Activated CD4-positive, alpha-beta memory T cell treated with anti-CD3 and anti-CD28 coated beads for 36 hours (primary cell): Measurements from ENCODE around the gene CORO1C. TPM values are rescaled to one million over a fixed set of nuclear protein-coding genes. Genes with fewer than 3 reads are reported as not detected.

Experiments used
- CTCF ChIA-PET: fragments of 350-600 bp; sonication (Branson Sonifier 250); formaldehyde crosslinking; loops from one replicate; lab custom pipeline; 2021; ENCODE audit warnings: antibody characterized with exemption, inconsistent platforms; lab: Charles Lee
- POLR2A ChIA-PET: fragments of 350-600 bp; sonication (Branson Sonifier 250); formaldehyde crosslinking; loops from one replicate; lab custom pipeline; 2021; ENCODE audit warnings: antibody characterized with exemption; lab: Charles Lee
- DNase-seq: peaks from one replicate; pipeline ENCODE4 v3.0.0-alpha.2; 2020
- H3K27ac Mint-ChIP-seq: one replicate; pipeline ENCODE4 v1.8.0; 2021; ENCODE audit warnings: mixed read lengths
- H3K27me3 Mint-ChIP-seq: one replicate; pipeline ENCODE4 v1.8.0; 2021; ENCODE audit warnings: mixed read lengths
- H3K36me3 Mint-ChIP-seq: one replicate; pipeline ENCODE4 v1.8.0; 2021; ENCODE audit warnings: mixed read lengths
- H3K4me1 Mint-ChIP-seq: one replicate; pipeline ENCODE4 v1.8.0; 2021; ENCODE audit warnings: low read depth, mixed read lengths
- H3K4me3 Mint-ChIP-seq: one replicate; pipeline ENCODE4 v1.8.0; 2021; ENCODE audit warnings: mild to moderate bottlenecking, mixed read lengths
- H3K9me3 Mint-ChIP-seq: one replicate; pipeline ENCODE4 v1.8.0; 2021; ENCODE audit warnings: mixed read lengths
- intact Hi-C: fragments of 100-400 bp; cut with micrococcal nuclease; formaldehyde crosslinking; loops from one replicate; pipeline ENCODE4 v1.15.1; 2023
- total RNA-seq, 2 experiments: library from RNA; stranded (reverse); gene quantifications; one replicate each; pipeline ENCODE4 v1.2.3, GENCODE V29; 2021

CORO1C gene
- total RNA-seq, 2 experiments from 2014 or later: 62.1 to 70.9 TPM

DNA sequence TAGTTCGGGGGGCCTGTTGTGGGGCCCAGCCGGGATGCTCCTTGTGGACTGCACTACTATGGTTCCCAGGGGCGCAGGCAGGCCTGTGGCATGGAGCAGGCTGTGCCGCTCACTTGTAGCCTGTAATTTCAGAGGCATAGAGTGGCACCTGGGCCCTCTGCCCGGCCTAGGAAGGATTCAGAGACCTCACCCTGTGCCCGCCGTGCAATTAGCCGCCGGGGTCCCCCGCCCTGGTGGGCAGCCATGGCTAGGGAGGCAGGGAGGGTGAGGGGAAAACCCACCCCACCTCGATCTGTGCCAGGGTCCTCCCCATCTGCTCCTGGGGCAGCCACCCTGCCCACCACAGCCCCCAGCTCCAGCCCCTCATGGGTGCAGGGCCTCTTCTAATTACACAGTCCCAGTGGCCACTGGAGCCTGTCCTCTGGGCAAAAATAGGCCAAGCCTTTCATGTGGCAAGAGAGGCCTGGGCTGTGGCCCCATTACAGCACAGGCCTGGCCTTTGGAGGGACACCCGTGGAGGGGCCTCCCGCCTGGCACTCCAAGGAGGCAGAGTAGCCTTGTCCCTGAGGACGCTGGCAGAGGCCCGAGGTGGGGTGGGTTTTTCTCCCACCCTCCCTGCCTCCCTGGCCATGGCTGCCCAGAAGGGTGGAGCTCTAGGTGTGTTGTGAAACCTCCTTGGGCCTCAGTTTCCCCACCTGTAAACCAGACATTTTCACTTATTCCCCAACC is 128.2 kb downstream of the CORO1C start:
- no peak for DNase-seq
- Mint-ChIP-seq H3K27me3 (peaks cover 3% of the 10 kb centered on the region), H3K9me3 (no peaks in the 10 kb centered on the region), H3K4me3 (no peak overlapping the region), H3K36me3 (no peaks in the 10 kb centered on the region), H3K4me1 (no peaks in the 10 kb centered on the region), H3K27ac (no peak overlapping the region)
- intact Hi-C loops: no loop called here
- CTCF ChIA-PET: interaction anchor here (0.5 to 1.8 kb wide), 2 partner anchors 14 to 1175 kb away, joined by 3 to 7 read pairs; no protein-coding TSS in a partner anchor
- POLR2A ChIA-PET: interaction anchor here (0.6 kb wide), 1 partner anchor 18 kb away, joined by 4 read pairs; no protein-coding TSS in a partner anchor

DNA sequence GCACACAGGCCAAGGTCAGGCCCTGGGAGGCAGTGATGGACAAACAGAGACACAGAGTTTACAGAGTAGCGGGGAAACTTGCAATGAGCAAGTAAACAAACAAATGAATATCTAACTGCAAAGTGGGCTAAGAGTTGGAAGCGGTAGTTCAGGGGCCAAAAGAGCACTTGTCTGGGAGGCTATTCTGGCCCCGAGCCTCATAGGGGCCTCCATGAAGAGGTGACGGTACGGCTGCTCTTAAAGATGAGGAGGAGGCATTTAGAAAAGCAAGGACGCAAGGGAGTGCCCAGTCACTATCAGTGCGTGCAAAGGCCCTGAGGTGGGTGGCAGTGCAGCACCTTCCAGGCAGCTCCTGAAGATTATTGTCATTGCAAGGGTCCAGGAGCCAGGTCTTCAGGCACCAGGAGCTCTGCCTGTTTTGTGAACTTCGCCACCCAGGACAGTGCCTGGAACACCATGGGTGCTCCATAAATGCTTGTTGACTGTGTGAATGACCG is 129.1 kb downstream of the CORO1C start:
- CTCF ChIA-PET: interaction anchor here (0.5 kb wide), 1 partner anchor 1176 kb away, joined by 3 read pairs; no protein-coding TSS in a partner anchor

DNA sequence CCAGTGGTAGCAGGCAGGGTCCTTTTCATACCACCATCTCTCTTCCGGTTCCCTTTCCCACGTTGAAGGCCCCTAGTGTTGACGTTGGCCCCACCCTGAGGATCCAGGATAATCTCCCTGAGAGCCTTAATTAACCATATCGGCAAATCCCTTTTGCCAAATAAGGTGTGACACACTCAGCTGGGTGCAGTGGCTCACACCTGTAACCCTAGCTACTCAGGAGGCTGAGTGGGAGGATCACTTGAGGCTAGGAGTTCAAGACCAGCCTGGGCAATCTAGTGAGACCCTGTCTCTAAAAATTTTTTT is 130.7 kb downstream of the CORO1C start:
- DNase-seq: no peak
- POLR2A ChIA-PET: interaction anchor here (0.6 to 0.7 kb wide), 2 partner anchors 19 to 359 kb away, joined by 3 read pairs; no protein-coding TSS in a partner anchor
- H3K27me3 Mint-ChIP-seq: peaks cover 3% of the 10 kb centered on the region
- intact Hi-C loops: no loop called here
- no peaks in the 10 kb centered on the region for H3K4me1 Mint-ChIP-seq
- no peak overlapping the region for H3K4me3 Mint-ChIP-seq
- CTCF ChIA-PET: interaction anchor here (0.9 to 1.7 kb wide), 2 partner anchors 17 to 37 kb away, joined by 3 to 11 read pairs; no protein-coding TSS in a partner anchor
- no peaks in the 10 kb centered on the region for H3K9me3 Mint-ChIP-seq
- no peak overlapping the region for H3K27ac Mint-ChIP-seq
- H3K36me3 Mint-ChIP-seq: no peaks in the 10 kb centered on the region

More for the DNA sequence above, 129.1 kb downstream of the CORO1C start:
- Mint-ChIP-seq H3K27me3 (peaks cover 3% of the 10 kb centered on the region), H3K4me3 (no peak overlapping the region), H3K4me1 (no peaks in the 10 kb centered on the region), H3K9me3 (no peaks in the 10 kb centered on the region), H3K36me3 (no peaks in the 10 kb centered on the region), H3K27ac (no peak overlapping the region)
- intact Hi-C loops: no loop called here
- POLR2A ChIA-PET: no interaction called here
- no peak for DNase-seq

DNA sequence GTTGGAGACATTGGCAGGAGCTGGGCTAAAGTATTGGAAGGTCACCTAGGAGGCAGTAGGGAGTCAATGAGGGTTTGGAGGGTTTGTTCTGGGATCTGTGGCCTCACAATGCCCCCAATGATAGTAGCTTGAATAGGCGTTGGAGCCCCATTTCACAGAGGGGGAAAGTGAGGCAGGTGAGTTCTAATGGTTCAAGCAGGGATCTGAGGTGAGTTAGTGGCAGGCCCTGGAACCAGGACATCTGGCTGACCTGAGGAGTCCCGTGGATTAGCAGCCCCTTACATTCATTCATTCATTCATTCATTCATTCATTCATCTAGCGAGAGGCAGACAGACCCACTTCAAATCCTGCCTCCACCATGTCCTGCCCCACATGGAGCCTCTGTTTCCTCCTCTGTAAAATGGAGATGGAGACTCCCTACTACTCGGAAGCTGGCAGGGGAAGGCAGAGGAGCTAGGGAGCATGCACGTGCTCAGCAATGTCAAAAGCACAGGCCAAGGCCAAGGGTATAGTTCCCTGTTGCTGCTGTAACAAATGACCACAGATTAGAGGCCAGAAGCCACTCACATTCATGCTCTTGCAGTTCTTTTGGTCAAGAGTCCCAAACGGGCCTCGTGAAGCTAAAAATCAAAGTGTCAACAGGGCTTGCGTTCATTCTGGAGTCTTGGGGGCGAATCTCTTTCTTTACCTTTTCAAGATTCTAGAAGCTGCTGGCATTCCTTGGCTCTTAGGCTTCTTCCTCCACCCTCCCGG is 131.2 kb downstream of the CORO1C start:
- DNase-seq: no peak
- CTCF ChIA-PET: interaction anchor here (0.6 to 1.7 kb wide), 3 partner anchors 18 to 36 kb away, joined by 3 to 11 read pairs (median 4); no protein-coding TSS in a partner anchor
- Mint-ChIP-seq H3K36me3 (no peaks in the 10 kb centered on the region), H3K27ac (no peak overlapping the region), H3K9me3 (no peaks in the 10 kb centered on the region), H3K27me3 (no peaks in the 10 kb centered on the region), H3K4me3 (no peak overlapping the region), H3K4me1 (no peaks in the 10 kb centered on the region)
- POLR2A ChIA-PET: interaction anchor here (0.7 kb wide), 1 partner anchor 20 kb away, joined by 3 read pairs; no protein-coding TSS in a partner anchor
- intact Hi-C loops: no loop called here

DNA sequence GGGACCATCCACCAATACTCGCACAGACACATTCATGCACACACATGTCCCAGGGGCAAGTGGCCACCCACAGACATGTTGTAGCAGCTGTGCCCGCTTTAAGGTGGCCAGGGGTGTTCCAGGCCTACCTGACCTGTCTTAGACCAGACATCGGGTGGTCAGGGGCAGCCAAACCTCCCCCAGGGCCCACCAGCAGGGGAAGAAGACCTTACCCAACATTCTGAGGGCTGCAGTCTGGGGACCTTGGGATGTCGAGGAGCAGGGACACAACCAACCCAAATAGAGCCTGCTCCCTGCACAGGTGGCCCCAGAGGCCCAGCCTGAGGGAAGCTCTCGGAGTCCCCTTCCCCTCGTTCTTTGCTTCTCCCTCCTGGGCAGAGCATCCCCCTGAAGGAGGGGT is 131.8 kb downstream of the CORO1C start:
- ChIA-PET CTCF (interaction anchor here (1.7 kb wide), 1 partner anchor 18 kb away, joined by 11 read pairs; no protein-coding TSS in a partner anchor), POLR2A (no interaction called here)
- H3K9me3 Mint-ChIP-seq: no peaks in the 10 kb centered on the region
- H3K27me3 Mint-ChIP-seq: no peaks in the 10 kb centered on the region
- H3K27ac Mint-ChIP-seq: no peak overlapping the region
- DNase-seq: no peak
- intact Hi-C loops: no loop called here
- H3K4me1 Mint-ChIP-seq: no peaks in the 10 kb centered on the region
- no peak overlapping the region for H3K4me3 Mint-ChIP-seq
- H3K36me3 Mint-ChIP-seq: no peaks in the 10 kb centered on the region

GRCh38 chr12:108598553-108599250 is 132.6 kb downstream of the CORO1C start:
- H3K4me3 Mint-ChIP-seq: no peak overlapping the region
- POLR2A ChIA-PET: no interaction called here
- no peaks in the 10 kb centered on the region for H3K36me3 Mint-ChIP-seq
- H3K9me3 Mint-ChIP-seq: no peaks in the 10 kb centered on the region
- no peaks in the 10 kb centered on the region for H3K27me3 Mint-ChIP-seq
- CTCF ChIA-PET: interaction anchor here (1.0 kb wide), 1 partner anchor 19 kb away, joined by 3 read pairs; no protein-coding TSS in a partner anchor
- H3K4me1 Mint-ChIP-seq: no peaks in the 10 kb centered on the region
- intact Hi-C loops: no loop called here
- no peak for DNase-seq
- no peak overlapping the region for H3K27ac Mint-ChIP-seq

- H3K36me3 Mint-ChIP-seq: no peaks in the 10 kb centered on the region
- intact Hi-C loops: no loop called here
- no peaks in the 10 kb centered on the region for H3K4me1 Mint-ChIP-seq
- no peak within 1 kb of the TSS for H3K4me3 Mint-ChIP-seq
- H3K9me3 Mint-ChIP-seq: no peaks in the 10 kb centered on the region
- H3K27me3 Mint-ChIP-seq: no peaks in the 10 kb centered on the region
- ChIA-PET POLR2A (no interaction called here), CTCF (interaction anchor here (1.0 kb wide), 1 partner anchor 20 kb away, joined by 3 read pairs; no protein-coding TSS in a partner anchor)
- no peak within 1 kb of the TSS for H3K27ac Mint-ChIP-seq
- DNase-seq: no peak
Measured at GRCh38 chr12:108597559-108598471, 133.5 kb downstream of the CORO1C start, which contains the start of gene TMEM119. Gene TMEM119 (minus strand): TSS chr12:108598084. CDS start chr12:108592383, 5,701 bp downstream.

GRCh38 chr12:108596854-108597558 is 134.3 kb downstream of the CORO1C start:
- CTCF ChIA-PET: no interaction called here
- POLR2A ChIA-PET: no interaction called here
- intact Hi-C loops: no loop called here
- no peak for DNase-seq
- Mint-ChIP-seq H3K4me3 (no peak overlapping the region), H3K36me3 (no peaks in the 10 kb centered on the region), H3K27me3 (no peaks in the 10 kb centered on the region), H3K9me3 (no peaks in the 10 kb centered on the region), H3K4me1 (no peaks in the 10 kb centered on the region), H3K27ac (no peak overlapping the region)

- no peaks in the 10 kb centered on the region for H3K9me3 Mint-ChIP-seq
- no peaks in the 10 kb centered on the region for H3K36me3 Mint-ChIP-seq
- intact Hi-C loops: no loop called here
- H3K27me3 Mint-ChIP-seq: no peaks in the 10 kb centered on the region
- H3K27ac Mint-ChIP-seq: no peak overlapping the region
- ChIA-PET CTCF (interaction anchor here (1.1 kb wide), 1 partner anchor 22 kb away, joined by 3 read pairs; no protein-coding TSS in a partner anchor), POLR2A (no interaction called here)
- H3K4me1 Mint-ChIP-seq: no peaks in the 10 kb centered on the region
- H3K4me3 Mint-ChIP-seq: no peak overlapping the region
- no peak for DNase-seq
Measured at GRCh38 chr12:108595711-108596647, 135.3 kb downstream of the CORO1C start.
